Measurements from ENCODE around the gene FUNDC1. TPM values are rescaled to one million over a fixed set of nuclear protein-coding genes. Genes with fewer than 3 reads are reported as not detected.

The FUNDC1 gene
- total and polyA plus RNA-seq, 7 experiments from 2014 or later, result 5.2 to 28.1 (median 9.9) TPM

- Histone ChIP-seq H3K4me1 (ENCODE audit: control insufficient read depth in 2 of 2, insufficient read depth in 2 of 2, low read length in 2 of 2) (no peaks in the 10 kb centered on the region), H3K4me3 (ENCODE audit: low read length) (no peak overlapping the region), H3K9me3 (ENCODE audit: control insufficient read depth in 2 of 3, low read length in 3 of 3) (no peaks in the 10 kb centered on the region), H3K27me3 (ENCODE audit: control insufficient read depth in 2 of 2, insufficient read depth in 2 of 2, low read length in 2 of 2) (no peaks in the 10 kb centered on the region), H3K27ac (ENCODE audit: low read depth, low read length) (no peak overlapping the region), H3K36me3 (ENCODE audit: control insufficient read depth in 2 of 3, insufficient read depth in 3 of 3, low read length in 3 of 3) (no peaks in the 10 kb centered on the region)
- peaks cover 0 to 2% (median 0%) of the 10 kb centered on the region in 5 donors for H3K27me3 Mint-ChIP-seq
- intact Hi-C loops (cut with micrococcal nuclease), result no loop called here
- no peak overlapping the region for H3K27ac Mint-ChIP-seq
- no peak overlapping the region for H3K4me3 Mint-ChIP-seq
- peaks cover 0 to 1% (median 0%) of the 10 kb centered on the region in 11 donors for H3K9me3 Mint-ChIP-seq
- peaks cover 0 to 3% (median 0%) of the 10 kb centered on the region in 7 donors for H3K4me1 Mint-ChIP-seq
- ATAC-seq (no peak), DNase-seq (no peak)
- ChIA-PET CTCF (no interaction called here), POLR2A (no interaction called here)
- H3K36me3 Mint-ChIP-seq, result no peaks in the 10 kb centered on the region
Measured at GRCh38 chrX:44484607-44485146, 58.0 kb downstream of the FUNDC1 start.

GRCh38 chrX:44483965-44484606, 58.6 kb downstream of the FUNDC1 start:
- Histone ChIP-seq H3K4me1 (ENCODE audit: control insufficient read depth in 2 of 2, insufficient read depth in 2 of 2, low read length in 2 of 2) (no peaks in the 10 kb centered on the region), H3K36me3 (ENCODE audit: control insufficient read depth in 2 of 3, insufficient read depth in 3 of 3, low read length in 3 of 3) (no peaks in the 10 kb centered on the region), H3K27ac (ENCODE audit: low read depth, low read length) (no peak overlapping the region), H3K4me3 (ENCODE audit: low read length) (no peak overlapping the region), H3K9me3 (ENCODE audit: control insufficient read depth in 2 of 3, low read length in 3 of 3) (no peaks in the 10 kb centered on the region), H3K27me3 (ENCODE audit: control insufficient read depth in 2 of 2, insufficient read depth in 2 of 2, low read length in 2 of 2) (no peaks in the 10 kb centered on the region)
- intact Hi-C loops (cut with micrococcal nuclease), result no loop called here
- CTCF ChIA-PET, result interaction anchor here (0.6 kb wide), 1 partner anchor 112 kb away, joined by 3 read pairs; no protein-coding TSS in a partner anchor
- Mint-ChIP-seq H3K36me3 (no peaks in the 10 kb centered on the region), H3K4me1 (peaks cover 0 to 3% (median 0%) of the 10 kb centered on the region in 7 donors), H3K4me3 (no peak overlapping the region), H3K27ac (no peak overlapping the region), H3K9me3 (peaks cover 0 to 1% (median 0%) of the 10 kb centered on the region in 11 donors), H3K27me3 (peaks cover 0 to 2% (median 0%) of the 10 kb centered on the region in 5 donors)
- POLR2A ChIA-PET, result no interaction called here
- no peak for ATAC-seq
- no peak for DNase-seq

- H3K4me3 Mint-ChIP-seq, result no peak overlapping the region
- peaks cover 0 to 1% (median 0%) of the 10 kb centered on the region in 11 donors for H3K9me3 Mint-ChIP-seq
- intact Hi-C loops (cut with micrococcal nuclease), result no loop called here
- DNase-seq (no peak), ATAC-seq (no peak)
- H3K4me1 ChIP-seq (ENCODE audit: control insufficient read depth in 2 of 2, insufficient read depth in 2 of 2, low read length in 2 of 2), result no peaks in the 10 kb centered on the region
- H3K9me3 ChIP-seq (ENCODE audit: control insufficient read depth in 2 of 3, low read length in 3 of 3), result no peaks in the 10 kb centered on the region
- H3K27ac ChIP-seq (ENCODE audit: low read depth, low read length), result no peak overlapping the region
- CTCF ChIA-PET, result no interaction called here
- no peaks in the 10 kb centered on the region for H3K36me3 ChIP-seq (ENCODE audit: control insufficient read depth in 2 of 3, insufficient read depth in 3 of 3, low read length in 3 of 3)
- H3K27ac Mint-ChIP-seq, result no peak overlapping the region
- H3K4me1 Mint-ChIP-seq, result peaks cover 0 to 3% (median 0%) of the 10 kb centered on the region in 7 donors
- no peaks in the 10 kb centered on the region for H3K36me3 Mint-ChIP-seq
- H3K4me3 ChIP-seq (ENCODE audit: low read length), result no peak overlapping the region
- H3K27me3 ChIP-seq (ENCODE audit: control insufficient read depth in 2 of 2, insufficient read depth in 2 of 2, low read length in 2 of 2), result no peaks in the 10 kb centered on the region
- POLR2A ChIA-PET, result no interaction called here
- peaks cover 0 to 2% (median 0%) of the 10 kb centered on the region in 5 donors for H3K27me3 Mint-ChIP-seq
Measured at GRCh38 chrX:44482575-44482974, 60.1 kb downstream of the FUNDC1 start.

GRCh38 chrX:44480591-44480990, 62.1 kb downstream of the FUNDC1 start:
- Histone ChIP-seq H3K9me3 (ENCODE audit: control insufficient read depth in 2 of 3, low read length in 3 of 3) (no peaks in the 10 kb centered on the region), H3K4me1 (ENCODE audit: control insufficient read depth in 2 of 2, insufficient read depth in 2 of 2, low read length in 2 of 2) (no peaks in the 10 kb centered on the region), H3K36me3 (ENCODE audit: control insufficient read depth in 2 of 3, insufficient read depth in 3 of 3, low read length in 3 of 3) (no peaks in the 10 kb centered on the region), H3K27me3 (ENCODE audit: control insufficient read depth in 2 of 2, insufficient read depth in 2 of 2, low read length in 2 of 2) (no peaks in the 10 kb centered on the region), H3K4me3 (ENCODE audit: low read length) (no peak overlapping the region), H3K27ac (ENCODE audit: low read depth, low read length) (no peak overlapping the region)
- DNase-seq (no peak), ATAC-seq (no peak)
- ChIA-PET POLR2A (no interaction called here), CTCF (no interaction called here)
- intact Hi-C loops (cut with micrococcal nuclease), result no loop called here
- peaks cover 0 to 3% (median 0%) of the 10 kb centered on the region in 7 donors for H3K4me1 Mint-ChIP-seq
- no peaks in the 10 kb centered on the region for H3K27me3 Mint-ChIP-seq
- H3K4me3 Mint-ChIP-seq, result no peak overlapping the region
- peaks cover 0 to 2% (median 0%) of the 10 kb centered on the region in 11 donors for H3K9me3 Mint-ChIP-seq
- no peak overlapping the region for H3K27ac Mint-ChIP-seq
- no peaks in the 10 kb centered on the region for H3K36me3 Mint-ChIP-seq

- DNase-seq, result no peak
- H3K9me3 Mint-ChIP-seq, result peaks cover 0 to 6% (median 0%) of the 10 kb centered on the region in 11 donors
- no peaks in the 10 kb centered on the region for H3K36me3 ChIP-seq (ENCODE audit: control insufficient read depth in 2 of 3, insufficient read depth in 3 of 3, low read length in 3 of 3)
- H3K27ac ChIP-seq (ENCODE audit: low read depth, low read length), result no peak overlapping the region
- no peaks in the 10 kb centered on the region for H3K27me3 Mint-ChIP-seq
- intact Hi-C loops (cut with micrococcal nuclease), result no loop called here
- no peak overlapping the region for H3K27ac Mint-ChIP-seq
- no peak overlapping the region for H3K4me3 Mint-ChIP-seq
- ChIA-PET POLR2A (no interaction called here), CTCF (no interaction called here)
- no peak overlapping the region for H3K4me3 ChIP-seq (ENCODE audit: low read length)
- no peaks in the 10 kb centered on the region for H3K36me3 Mint-ChIP-seq
- no peak for ATAC-seq
- H3K4me1 Mint-ChIP-seq, result peaks cover 0 to under 1% (median 0%) of the 10 kb centered on the region in 7 donors
- no peaks in the 10 kb centered on the region for H3K27me3 ChIP-seq (ENCODE audit: control insufficient read depth in 2 of 2, insufficient read depth in 2 of 2, low read length in 2 of 2)
- H3K4me1 ChIP-seq (ENCODE audit: control insufficient read depth in 2 of 2, insufficient read depth in 2 of 2, low read length in 2 of 2), result no peaks in the 10 kb centered on the region
- no peaks in the 10 kb centered on the region for H3K9me3 ChIP-seq (ENCODE audit: control insufficient read depth in 2 of 3, low read length in 3 of 3)
Measured at GRCh38 chrX:44474410-44474809, 68.2 kb downstream of the FUNDC1 start.

Other genes with a start within 250 kb of the FUNDC1 start
- gene EFHC2, start 199.2 kb downstream of the FUNDC1 start, total RNA-seq, result 1 to 10 TPM in 4 of 5 experiments, under 1 TPM in 1; 0.31 to 2.8 (median 1.7) TPM
- 1 to 10 TPM; 2.1 to 3.3 TPM for gene EFHC2, start 199.2 kb downstream of the FUNDC1 start, polyA plus RNA-seq